Urothelium cell line (cell line): Measurements from ENCODE around the gene CERT1.
"Not testable (repeated sequence)": the region's sequence is repeated elsewhere in the genome, so short reads cannot be mapped to it uniquely, and the experiment has no call there.

Source experiments
- DNase-seq: peaks from one replicate; pipeline ENCODE4 v3.0.0; 2011; ENCODE audit warnings: low spot score, mixed read lengths
- FAIRE-seq: peaks from 2 replicates; lab custom pipeline; 2011; peaks lifted over from hg19 to GRCh38; lab: Jason Lieb, UNC

The CERT1 gene

GRCh38 chr5:75511435-75512382 lies at the start of gene CERT1, which contains the start of gene POLK:
Gene CERT1, minus strand, starts transcription at chr5:75511629. Its CDS starts 422 bp downstream, at chr5:75511207.
Gene POLK, plus strand, starts transcription at chr5:75511891.
- DNase-seq: peak; percentile 98
- peak; percentile 72 for FAIRE-seq

GRCh38 chr5:75560655-75561054 lies 49.2 kb upstream of the CERT1 start:
- not testable (repeated sequence) for DNase-seq, FAIRE-seq

- DNase-seq (no peak), FAIRE-seq (no peak)
These were observed 47.7 kb upstream of the CERT1 start for GRCh38 chr5:75558981-75559632.

GRCh38 chr5:75558221-75558620 lies 46.8 kb upstream of the CERT1 start:
- no peak for FAIRE-seq

GRCh38 chr5:75553358-75553757 lies 41.9 kb upstream of the CERT1 start:
- DNase-seq: no peak

More at GRCh38 chr5:75558221-75558620, 46.8 kb upstream of the CERT1 start:
- DNase-seq: no peak

GRCh38 chr5:75552764-75553163 lies 41.3 kb upstream of the CERT1 start:
- DNase-seq (no peak), FAIRE-seq (no peak)

More at GRCh38 chr5:75553358-75553757, 41.9 kb upstream of the CERT1 start:
- no peak for FAIRE-seq

GRCh38 chr5:75551471-75551870 lies 40.0 kb upstream of the CERT1 start:
- FAIRE-seq: no peak
- DNase-seq: no peak

- DNase-seq (no peak), FAIRE-seq (no peak)
These were observed 39.2 kb upstream of the CERT1 start for GRCh38 chr5:75550597-75550996.

- DNase-seq: no peak
- no peak for FAIRE-seq
These were observed 36.4 kb upstream of the CERT1 start for GRCh38 chr5:75547812-75548211.

GRCh38 chr5:75546830-75547229 lies 35.4 kb upstream of the CERT1 start:
- DNase-seq (no peak), FAIRE-seq (no peak)

GRCh38 chr5:75545131-75545530 lies 33.7 kb upstream of the CERT1 start:
- FAIRE-seq: no peak
- DNase-seq: no peak

- DNase-seq (no peak), FAIRE-seq (no peak)
These were observed 26.8 kb upstream of the CERT1 start for GRCh38 chr5:75538211-75538610.

- FAIRE-seq (no peak), DNase-seq (no peak)
These were observed 25.4 kb upstream of the CERT1 start for GRCh38 chr5:75536694-75537360.

- FAIRE-seq (no peak), DNase-seq (no peak)
These were observed 24.7 kb upstream of the CERT1 start for GRCh38 chr5:75536147-75536546.

GRCh38 chr5:75534734-75535133 lies 23.3 kb upstream of the CERT1 start:
- DNase-seq: no peak
- FAIRE-seq: no peak

GRCh38 chr5:75533716-75534115 lies 22.3 kb upstream of the CERT1 start:
- FAIRE-seq, DNase-seq: not testable (repeated sequence)

GRCh38 chr5:75532190-75532589 lies 20.8 kb upstream of the CERT1 start:
- no peak for DNase-seq
- FAIRE-seq: no peak

GRCh38 chr5:75529185-75529584 lies 17.8 kb upstream of the CERT1 start:
- DNase-seq (no peak), FAIRE-seq (no peak)

- FAIRE-seq: no peak
- no peak for DNase-seq
These were observed 14.6 kb upstream of the CERT1 start for GRCh38 chr5:75526070-75526469.

GRCh38 chr5:75525344-75525743 lies 13.9 kb upstream of the CERT1 start:
- no peak for FAIRE-seq

GRCh38 chr5:75524591-75524990 lies 13.2 kb upstream of the CERT1 start:
- DNase-seq (no peak), FAIRE-seq (no peak)

More at GRCh38 chr5:75525344-75525743, 13.9 kb upstream of the CERT1 start:
- DNase-seq: no peak
